GM21423 (cell line): ENCODE results near the gene NIPAL1.
"Not testable (repeated sequence)": the region's sequence is repeated elsewhere in the genome, so short reads cannot be mapped to it uniquely, and the experiment has no call there.

Experiments
- ATAC-seq: cut with Tn5 transposase; IDR thresholded peaks from one replicate; pipeline ENCODE4 v1.9.1; 2021; ENCODE audit warnings: mild to moderate bottlenecking, moderate library complexity; ENCODE audit not compliant: unreplicated experiment

Gene NIPAL1

DNA sequence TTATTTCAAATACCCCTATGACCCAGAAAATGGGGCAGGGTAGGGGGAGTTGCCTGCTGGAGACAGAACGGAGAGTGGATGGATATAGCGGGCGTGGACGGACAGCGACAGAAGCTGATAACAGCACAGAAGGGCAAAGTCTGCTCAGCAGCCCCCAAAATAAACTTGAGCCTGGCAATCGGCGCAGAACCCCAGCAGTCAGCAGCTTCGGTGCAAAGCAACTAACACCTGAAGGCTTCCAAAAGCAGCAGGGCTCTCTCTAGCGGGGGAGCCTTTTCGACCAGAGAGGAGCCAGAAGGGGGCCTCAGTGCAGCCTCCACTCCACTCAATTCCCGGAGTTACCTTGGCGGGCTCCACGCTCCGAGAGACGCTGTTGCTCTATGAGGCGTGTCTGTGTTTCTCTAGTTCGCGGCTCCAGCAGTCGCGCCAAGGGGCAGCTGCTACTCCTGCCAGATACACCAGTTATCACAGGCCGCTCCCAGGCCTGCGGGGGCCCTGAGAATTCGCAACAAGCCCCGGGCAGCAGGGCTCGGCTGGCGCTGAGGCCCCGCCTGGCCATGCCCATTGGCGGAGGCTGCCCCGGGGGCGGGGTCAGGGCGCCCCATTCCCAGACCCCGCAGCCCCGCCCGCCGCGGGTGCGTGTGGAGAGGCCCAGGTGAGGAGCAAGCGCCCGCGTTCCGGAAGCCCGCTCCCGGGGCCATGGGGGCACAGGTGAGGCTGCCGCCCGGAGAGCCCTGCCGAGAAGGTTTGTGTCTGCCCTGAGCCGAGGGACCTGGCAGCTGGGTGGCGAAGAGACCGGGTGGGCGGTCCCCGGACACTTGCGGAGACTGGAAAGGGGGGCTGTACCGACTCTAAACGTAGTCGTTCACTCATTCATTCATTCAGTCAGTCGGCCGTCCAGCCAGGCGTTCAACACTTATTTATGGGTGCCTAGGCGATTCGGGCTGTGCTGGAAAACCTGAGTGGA, at the start of gene NIPAL1, which contains the start of gene CNGA1:
Gene NIPAL1 (plus strand): TSS at position 632 of the 967 bp plus-strand sequence. CDS start 68 bp downstream, at position 700.
Gene CNGA1 (minus strand): TSS at position 541 of the 967 bp plus-strand sequence. CDS start 63,992 bp downstream, outside the sequence.
- peak; percentile 94 for ATAC-seq

DNA sequence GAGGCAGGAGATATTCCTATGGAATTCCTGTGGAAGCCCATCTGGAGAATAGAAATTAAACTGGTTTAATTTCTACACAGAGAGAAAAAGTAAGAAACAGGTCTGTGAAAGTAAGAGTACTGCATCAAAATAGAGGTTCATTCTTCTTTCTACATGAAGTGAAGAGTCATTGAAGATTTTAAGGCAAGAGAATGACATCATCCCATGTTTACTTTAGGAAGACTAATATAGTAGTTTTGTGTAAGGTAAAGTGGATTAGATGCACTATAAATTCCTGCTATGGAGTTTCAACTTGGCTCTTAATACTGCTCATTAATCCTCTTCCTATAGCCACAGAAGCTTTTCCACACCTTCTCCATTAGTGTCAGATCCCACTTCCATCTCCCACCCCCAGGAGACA, 47.7 kb upstream of the NIPAL1 start:
- no peak for ATAC-seq

DNA sequence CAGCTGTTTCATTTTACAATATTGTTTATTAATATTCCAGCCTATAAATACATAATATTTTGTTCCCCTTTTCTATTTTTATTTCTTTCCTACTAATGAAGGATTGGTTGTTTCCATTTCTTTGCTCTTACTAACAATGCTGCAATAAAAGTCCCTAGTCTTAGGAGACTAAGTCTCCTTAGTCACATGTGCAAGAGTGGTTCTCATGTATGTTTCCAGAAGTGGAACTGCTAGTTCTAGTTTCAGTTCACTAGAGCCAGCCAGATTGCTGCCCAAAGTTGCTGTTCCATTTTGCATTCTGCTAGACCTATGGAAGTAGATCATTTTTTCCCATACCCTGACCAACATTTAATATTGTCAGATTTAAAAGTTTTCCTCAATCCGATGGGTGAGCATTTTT, 44.4 kb upstream of the NIPAL1 start:
- peak; percentile 74 for ATAC-seq

DNA sequence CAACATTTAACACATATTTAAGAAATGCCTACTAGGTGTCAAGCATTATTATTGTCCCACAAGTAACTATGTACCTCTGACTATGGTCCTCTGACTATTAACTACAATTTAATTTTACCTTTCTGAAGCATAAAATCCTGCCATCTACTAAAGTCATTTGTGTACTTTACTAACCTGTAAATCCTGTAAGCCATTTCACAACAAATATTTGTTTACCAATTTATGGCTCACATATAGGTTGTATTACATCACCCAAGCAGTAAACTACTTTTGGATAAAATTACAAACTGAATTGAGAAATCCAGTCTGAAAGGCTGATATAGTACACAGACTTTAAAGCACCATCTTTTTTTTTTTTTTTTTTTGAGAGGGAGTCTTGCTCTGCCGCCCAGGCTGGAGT, 43.9 kb upstream of the NIPAL1 start:
- no peak for ATAC-seq

DNA sequence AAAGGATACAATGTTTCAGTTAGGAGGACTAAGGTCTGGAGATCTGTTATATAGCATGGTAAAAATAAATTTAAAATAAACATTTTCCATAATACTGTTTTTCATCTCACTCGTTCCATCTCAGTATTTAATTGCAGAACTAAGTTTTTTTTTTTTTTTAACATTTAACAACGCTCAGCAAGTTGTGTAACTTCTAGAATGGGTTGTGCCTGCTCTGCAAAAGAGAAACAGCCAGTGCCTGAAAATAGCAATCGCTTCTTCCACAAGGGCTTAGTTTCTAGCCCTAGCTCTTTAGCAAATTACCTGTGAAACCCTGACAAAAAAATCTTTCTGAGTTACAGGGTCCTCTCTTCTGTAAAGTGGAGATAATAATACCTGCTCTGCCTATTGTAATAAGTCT, 42.0 kb upstream of the NIPAL1 start:
- no peak for ATAC-seq

DNA sequence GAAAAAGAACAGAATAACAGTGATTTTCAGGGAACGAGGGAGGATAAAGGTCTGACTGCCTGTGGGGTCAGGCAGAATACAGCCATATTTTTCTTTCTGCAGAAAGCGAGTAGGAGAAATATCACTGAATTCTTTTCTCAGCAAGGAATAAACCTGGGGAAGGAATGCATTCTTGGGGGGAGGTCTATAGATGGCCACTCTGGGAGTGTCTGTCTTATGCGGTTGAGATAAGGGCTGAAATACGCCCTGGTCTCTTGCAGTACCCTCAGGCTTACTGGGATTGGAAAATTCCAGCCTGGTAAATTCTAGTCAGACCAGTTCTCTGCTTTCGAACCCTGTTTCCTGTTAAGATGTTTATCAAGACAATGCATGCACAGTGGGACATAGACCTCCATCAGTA, 26.4 kb upstream of the NIPAL1 start:
- no peak for ATAC-seq

DNA sequence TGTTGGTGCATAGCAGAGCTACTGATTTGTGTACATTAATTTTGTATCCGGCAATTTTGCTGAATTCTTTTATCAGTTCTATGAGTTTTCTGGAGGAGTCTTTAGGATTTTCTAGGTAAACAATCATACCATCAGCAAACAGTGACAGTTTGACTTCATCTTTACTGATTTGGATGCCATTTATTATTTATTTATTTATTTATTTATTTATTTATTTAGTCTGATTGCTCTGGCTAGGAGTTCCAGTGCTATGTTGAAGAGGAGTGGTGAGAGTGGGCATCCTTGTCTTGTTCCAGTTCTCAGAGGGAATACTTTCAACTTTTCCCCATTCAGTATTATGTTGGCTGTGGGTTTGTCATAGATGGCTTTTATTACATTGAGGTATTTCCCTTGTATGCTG, 24.1 kb upstream of the NIPAL1 start:
- not testable (repeated sequence) for ATAC-seq

DNA sequence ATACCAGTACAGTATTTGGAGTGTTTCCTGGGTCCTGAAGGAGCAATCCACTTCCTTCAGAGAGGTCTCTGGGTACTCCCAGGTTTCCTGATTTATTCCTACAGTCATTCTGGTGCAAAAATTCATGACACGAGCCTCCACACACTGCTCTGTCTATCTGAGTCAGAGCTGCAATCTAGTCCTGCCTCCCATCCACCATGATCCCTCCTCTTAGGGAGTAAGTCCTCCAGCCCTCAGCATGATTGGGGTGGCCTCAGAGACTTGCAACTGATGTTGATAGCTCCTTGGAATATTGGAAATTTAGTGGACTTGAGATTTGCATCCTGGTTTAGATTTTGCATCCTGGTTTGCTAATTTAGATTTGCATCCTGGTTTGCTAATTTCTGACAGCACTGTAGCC, 20.6 kb upstream of the NIPAL1 start:
- ATAC-seq = no peak

DNA sequence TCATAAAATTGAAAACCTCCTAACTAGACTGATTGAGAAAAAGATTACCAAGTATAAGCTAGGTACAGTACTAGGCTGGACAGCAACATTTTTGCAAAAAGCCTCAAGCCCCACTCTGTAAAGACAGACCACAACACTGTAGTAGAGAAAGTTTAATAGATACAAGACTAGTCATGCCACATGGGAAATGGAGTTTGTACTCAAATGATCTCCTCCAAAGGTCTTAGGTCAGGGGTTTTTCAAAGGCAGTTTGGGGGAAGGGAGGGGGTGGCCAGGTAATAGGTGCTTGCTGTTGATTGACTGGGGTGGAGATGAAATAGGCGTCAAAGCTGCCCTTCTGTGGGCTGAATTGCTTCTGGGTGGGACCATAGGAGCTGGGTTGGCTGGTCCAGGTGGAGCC, 14.3 kb upstream of the NIPAL1 start:
- ATAC-seq = no peak

DNA sequence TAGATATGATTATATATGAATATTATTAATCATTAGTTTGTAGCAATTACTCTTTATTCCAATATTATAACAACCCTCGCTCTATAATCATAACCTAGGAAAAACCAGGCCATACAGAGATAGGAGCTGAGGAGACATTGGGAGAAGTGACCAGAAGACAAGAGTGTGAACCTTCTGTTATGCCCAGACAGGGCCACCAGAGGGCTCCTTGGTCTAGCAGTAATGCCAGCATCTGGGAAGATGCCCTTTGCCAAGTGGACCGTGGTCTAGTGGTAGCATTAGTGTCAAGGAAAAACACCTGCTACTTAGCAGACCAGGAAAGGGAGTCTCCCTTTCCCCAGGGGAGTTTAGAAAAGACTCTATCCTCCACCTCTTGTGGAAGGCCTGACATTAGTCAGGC, 13.0 kb upstream of the NIPAL1 start:
- not testable (repeated sequence) for ATAC-seq

DNA sequence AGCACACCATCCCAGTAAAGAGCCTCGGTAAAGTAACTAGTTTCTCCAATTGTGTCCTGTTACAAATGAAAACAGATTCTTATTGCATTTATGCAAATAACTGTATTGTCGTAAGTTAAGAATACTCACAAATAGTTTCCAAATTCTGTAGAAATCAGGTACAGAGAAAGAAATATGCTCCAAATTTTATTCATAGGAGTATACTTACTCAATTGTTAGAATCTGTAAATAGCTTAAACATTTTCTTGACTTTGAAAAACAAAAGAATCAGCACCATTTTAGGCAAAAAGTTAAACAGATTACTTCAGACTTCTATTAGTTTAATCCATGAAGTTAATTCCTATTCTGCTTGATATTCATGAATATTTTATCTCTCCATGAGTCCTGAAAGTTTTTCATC, 10.8 kb upstream of the NIPAL1 start:
- ATAC-seq = no peak

DNA sequence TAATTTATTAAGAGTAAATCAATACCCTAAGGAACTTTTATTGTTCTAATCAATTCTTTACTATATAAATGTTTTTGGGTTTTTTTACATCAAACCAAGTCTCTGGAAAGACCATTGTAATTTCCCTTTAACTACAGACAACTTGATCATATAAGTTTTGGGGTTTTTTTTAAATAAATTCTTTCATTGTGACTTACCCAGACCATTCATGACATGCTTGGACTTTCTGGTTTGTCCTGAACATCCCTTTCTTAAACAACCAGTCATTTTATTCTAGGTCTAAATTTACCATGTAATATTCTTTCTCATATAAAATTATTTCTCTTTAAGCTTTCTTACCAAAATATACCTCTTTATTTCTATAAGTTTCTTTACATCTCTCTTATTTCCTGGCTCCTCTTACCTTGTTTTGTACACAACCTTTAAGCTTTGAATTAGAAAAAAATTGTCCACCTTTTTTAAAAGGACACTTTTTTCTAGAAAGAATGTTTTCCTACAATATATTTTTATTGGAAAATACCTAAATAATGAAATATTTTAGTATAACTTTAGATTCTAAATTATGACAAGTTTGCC, 8.5 kb upstream of the NIPAL1 start:
- ATAC-seq = no peak

DNA sequence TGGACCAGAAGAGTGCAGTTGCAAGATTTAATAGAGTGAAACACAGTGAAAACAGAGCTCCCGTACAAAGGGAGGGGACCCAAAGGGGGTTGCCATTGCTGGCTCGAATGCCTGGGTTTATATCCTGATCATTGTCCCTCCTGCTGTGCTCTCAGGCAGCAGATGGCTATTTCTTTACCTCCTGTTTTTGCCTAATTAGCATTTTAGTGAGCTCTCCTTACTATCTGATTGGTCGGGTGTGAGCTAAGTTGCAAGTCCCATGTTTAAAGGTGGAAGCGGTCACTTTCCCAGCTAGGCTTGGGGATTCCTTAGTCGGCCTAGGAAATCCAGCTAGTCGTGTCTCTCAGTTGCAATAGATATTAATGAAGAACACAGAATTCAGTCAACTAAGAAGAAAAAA, 5.7 kb upstream of the NIPAL1 start:
- ATAC-seq = not testable (repeated sequence)

DNA sequence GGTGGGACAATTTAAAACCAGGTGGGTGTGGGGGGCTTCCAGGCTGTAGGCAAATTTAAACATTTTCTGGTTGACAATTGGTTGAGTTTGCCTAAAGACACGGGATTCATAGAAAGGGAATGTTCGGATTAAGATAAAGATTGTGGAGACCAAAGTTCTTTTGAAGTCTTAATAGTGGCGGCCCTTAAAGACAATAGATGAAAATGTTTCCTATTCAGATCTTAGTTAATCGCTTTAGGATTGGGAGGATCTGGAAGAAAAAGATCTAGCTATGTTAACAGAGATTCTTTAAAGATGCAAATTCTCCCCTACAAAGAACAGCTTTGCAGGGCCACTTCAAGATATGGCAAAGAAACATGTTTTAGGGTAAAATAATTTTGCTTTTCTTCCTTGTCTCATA, 4.8 kb upstream of the NIPAL1 start:
- ATAC-seq = no peak

DNA sequence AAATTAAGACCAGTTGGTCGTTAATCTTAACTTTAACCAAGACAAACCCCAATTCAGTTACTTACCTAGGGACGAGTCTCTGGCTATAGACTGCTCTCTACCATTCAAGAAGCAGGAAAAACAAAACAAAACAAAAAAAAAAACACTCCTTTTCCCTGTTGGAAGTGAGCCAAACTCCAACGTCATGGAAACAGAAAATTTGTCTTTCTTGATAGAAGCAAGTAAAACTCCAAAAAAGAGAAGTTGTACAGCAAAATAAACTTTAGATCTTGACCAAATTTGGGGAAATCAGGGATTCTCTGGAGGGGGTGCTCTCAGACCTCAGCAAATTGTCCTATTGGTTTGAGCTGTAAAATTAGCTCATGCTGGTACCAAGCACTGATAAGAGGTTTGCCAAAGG, 3.7 kb upstream of the NIPAL1 start:
- ATAC-seq = no peak

DNA sequence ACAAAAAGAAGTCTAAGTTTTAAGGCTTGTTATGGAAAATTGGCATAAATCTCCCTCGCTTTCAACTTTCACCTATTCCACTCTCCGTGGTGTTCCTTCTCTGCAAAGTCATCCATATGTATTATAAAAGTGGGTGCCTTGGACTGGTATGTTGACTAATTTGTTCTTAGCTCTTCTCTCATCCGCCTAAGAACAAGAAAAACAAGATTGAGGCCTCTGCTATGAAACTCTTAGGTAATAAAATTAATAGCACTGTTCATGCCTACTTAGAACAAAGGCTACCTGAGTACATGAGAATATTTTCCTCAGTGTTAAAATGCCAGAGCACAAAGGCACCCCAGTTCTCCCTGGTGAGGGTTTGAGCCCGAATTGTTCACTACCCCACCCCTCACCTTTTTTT, 1.4 kb upstream of the NIPAL1 start:
- no peak for ATAC-seq

DNA sequence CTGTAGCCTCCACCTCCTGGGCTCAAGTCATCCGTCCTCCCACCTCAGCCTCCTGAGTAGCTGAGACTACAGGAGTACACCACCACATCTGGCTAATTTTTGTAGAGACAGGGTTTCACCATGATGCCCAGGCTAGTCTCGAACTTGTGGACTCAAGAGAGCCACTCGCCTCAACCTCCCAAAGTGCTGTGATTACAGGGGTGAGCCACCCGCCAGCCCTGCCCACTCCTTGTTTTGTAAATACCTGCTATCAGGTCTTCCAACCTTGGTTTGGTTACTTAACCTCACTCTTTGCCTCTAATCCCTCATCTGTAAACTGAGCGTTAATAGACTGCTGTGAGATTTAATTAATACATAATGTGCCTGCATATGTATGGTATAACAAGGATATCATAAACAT, 894 bp upstream of the NIPAL1 start:
- no peak for ATAC-seq

DNA sequence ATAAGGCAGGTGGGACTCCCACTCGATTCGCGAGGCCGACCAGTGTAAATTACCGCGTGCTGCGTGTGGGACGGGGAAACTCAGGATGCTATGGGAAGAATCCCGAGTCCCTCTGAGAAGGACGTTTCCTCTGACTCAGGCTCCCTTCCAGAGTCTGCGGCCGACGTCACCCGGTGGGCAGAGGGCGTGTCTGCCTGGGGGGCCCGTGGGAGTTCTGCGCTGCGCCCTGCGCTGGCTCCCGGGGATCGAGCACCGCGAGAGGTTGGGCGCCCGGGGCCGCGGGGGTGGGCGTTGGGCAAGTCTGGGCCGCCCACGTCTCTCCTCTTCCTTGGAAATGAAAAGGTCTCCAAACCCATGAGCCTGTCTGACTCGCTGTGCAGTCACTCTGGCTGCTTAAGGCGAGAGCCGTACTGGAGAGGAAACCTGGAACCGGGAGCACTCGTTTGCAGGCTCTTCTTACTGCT, 568 bp downstream of the NIPAL1 start:
- ATAC-seq = no peak

DNA sequence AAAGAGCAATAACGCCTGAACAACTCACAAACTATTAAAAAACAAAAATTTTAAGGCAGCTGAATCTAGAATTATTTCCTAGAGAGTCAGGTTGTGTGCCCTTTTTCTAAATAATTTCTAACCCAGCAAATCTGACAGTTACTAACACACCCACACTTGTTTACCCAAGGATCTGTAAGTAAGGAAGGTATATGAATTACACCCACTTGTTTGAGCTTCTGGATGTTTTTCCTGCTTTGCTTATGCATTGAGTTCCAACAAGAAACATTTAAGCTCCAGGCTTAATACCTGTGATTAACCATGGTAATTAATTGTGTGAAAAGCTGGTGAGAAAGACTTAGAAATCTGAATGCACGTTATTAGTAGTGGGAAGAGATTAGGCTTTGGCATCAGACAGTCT, 1.5 kb downstream of the NIPAL1 start:
- no peak for ATAC-seq

DNA sequence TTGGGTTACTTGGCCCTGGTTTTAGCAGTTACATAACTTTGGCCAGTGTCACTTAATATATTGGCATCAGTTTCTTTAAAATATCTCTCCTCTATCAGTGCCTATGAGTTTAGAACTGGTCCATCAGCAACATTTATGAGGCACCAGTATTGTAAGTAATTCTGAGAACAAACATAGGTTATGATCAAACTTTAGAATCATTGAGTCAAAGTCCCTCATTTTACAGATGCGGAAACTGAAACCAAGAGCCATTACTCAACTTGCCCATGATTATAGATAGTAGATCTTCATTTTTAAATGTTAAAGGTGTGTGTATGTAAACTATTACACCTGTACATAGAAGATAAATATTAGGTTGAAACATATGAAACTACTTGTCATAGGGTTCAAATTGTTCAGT, 4.5 kb downstream of the NIPAL1 start:
- ATAC-seq = no peak

DNA sequence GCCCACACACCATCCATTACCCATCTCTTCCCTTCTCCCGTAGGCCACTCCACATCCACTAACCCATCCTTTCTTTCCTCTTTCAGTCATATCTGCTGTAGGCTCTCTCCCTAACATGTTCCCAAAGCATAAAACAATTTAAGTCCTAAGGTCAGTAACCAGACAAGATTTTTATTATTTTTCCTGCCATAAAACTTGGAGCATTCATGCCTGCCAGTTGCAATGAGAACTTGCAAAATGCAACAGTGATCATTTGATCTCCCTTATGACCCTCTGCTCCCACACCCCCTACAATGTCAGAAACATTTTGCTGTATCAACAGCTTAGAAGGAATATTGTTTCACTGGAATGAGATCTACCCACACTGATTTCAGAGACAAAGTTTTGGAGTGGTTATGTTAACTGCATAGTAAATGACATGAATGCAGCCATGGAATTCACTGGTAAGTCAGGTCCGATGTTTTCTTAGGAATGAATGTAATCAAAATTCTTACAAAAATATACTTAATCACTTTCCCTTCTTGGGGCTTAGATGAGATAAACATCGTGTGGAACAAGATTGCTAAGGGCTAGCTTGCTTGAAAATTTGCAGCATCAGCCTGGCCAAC, 5.7 kb downstream of the NIPAL1 start:
- ATAC-seq = no peak

DNA sequence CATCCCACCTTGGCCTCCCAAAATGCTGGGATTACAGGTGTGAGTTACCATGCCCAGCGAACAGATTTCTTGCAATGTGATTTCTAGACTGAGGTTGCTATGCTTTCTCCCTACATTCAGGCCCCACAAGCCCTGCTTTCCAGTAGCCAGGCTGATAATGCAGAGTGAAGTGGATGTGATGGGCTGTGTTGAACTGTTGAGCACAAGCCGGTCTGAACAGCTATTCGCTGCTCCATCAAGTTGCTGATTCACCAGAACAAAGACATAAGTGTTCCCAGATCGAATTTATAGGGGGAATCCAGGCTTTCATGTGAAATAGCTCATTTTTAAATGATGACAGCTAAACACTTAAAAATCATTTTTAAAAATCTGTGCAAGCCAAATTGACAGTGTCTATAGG, 8.0 kb downstream of the NIPAL1 start:
- no peak for ATAC-seq
